Naive thymus-derived CD8-positive, alpha-beta T cell (primary cell): ENCODE results near the gene MACROD1. TPM values are rescaled to one million over a fixed set of nuclear protein-coding genes. Genes with fewer than 3 reads are reported as not detected.
A peak's percentile ranks its signal among the peaks of the same experiment; 100 is the strongest.

Experiments
- ATAC-seq, 2 donors: fragments of 150-1000 bp; cut with Tn5 transposase in 1 of 2; sonication (Bioruptor Pico), chemical (Tn5 transposase) in 1 of 2; 1 replicate in 1 of 2; 2 replicates in 1 of 2; pipeline ENCODE4 v1.10.0; 2021; ENCODE audit warnings: mild to moderate bottlenecking in 2 of 2, moderate library complexity in 2 of 2
- POLR2A ChIA-PET: fragments of 350-600 bp; sonication (Branson Sonifier 250); formaldehyde crosslinking; loops from one replicate; lab custom pipeline; 2021; ENCODE audit warnings: antibody characterized with exemption; lab: Charles Lee
- DNase-seq, 10 donors: peaks; one replicate each; pipeline versions ENCODE4 v3.0.0 to v3.0.0-alpha.2; 2020 to 2022
- H3K27ac Mint-ChIP-seq, 10 donors: one replicate each; pipeline ENCODE4 v1.8.0; 2020 to 2022; ENCODE audit warnings: mild to moderate bottlenecking in 10 of 10, mixed read lengths in 10 of 10, moderate library complexity in 4 of 10, inconsistent platforms in 1 of 10
- H3K27me3 Mint-ChIP-seq, 5 donors: one replicate each; pipeline ENCODE4 v1.8.0; 2021 to 2022; ENCODE audit warnings: mixed read lengths in 5 of 5
- H3K36me3 Mint-ChIP-seq, 3 donors: one replicate each; pipeline ENCODE4 v1.8.0; 2020 to 2022; ENCODE audit warnings: mixed read lengths in 3 of 3, mild to moderate bottlenecking in 2 of 3, inconsistent platforms in 1 of 3
- H3K4me1 Mint-ChIP-seq, 4 donors: one replicate each; pipeline ENCODE4 v1.8.0; 2021 to 2022; ENCODE audit warnings: mixed read lengths in 4 of 4
- H3K4me3 Mint-ChIP-seq, 10 donors: one replicate each; pipeline ENCODE4 v1.8.0; 2020 to 2022; ENCODE audit warnings: mild to moderate bottlenecking in 10 of 10, mixed read lengths in 10 of 10, moderate library complexity in 6 of 10, inconsistent platforms in 1 of 10
- H3K9me3 Mint-ChIP-seq, 9 donors: one replicate each; pipeline ENCODE4 v1.8.0; 2020 to 2022; ENCODE audit warnings: mixed read lengths in 9 of 9, mild to moderate bottlenecking in 3 of 9, inconsistent platforms in 1 of 9, moderate library complexity in 1 of 9
- polyA plus RNA-seq, 3 donors: library from polyadenylated mRNA; unstranded; fragments of 300-500 nt; fragmentation: Illumina TruSeq; gene quantifications; one replicate each; pipeline ENCODE4 v1.2.3, GENCODE V29; 2021
- total RNA-seq, 8 experiments: library from RNA in 2 of 8; stranded (reverse) in 2 of 8; gene quantifications; one replicate each; pipeline ENCODE4 v1.2.3 and lab custom pipeline; 2021 to 2026

MACROD1 gene
- total and polyA plus RNA-seq, 5 experiments from 2014 or later = 7.3 to 14.4 (median 10.8) TPM

DNA sequence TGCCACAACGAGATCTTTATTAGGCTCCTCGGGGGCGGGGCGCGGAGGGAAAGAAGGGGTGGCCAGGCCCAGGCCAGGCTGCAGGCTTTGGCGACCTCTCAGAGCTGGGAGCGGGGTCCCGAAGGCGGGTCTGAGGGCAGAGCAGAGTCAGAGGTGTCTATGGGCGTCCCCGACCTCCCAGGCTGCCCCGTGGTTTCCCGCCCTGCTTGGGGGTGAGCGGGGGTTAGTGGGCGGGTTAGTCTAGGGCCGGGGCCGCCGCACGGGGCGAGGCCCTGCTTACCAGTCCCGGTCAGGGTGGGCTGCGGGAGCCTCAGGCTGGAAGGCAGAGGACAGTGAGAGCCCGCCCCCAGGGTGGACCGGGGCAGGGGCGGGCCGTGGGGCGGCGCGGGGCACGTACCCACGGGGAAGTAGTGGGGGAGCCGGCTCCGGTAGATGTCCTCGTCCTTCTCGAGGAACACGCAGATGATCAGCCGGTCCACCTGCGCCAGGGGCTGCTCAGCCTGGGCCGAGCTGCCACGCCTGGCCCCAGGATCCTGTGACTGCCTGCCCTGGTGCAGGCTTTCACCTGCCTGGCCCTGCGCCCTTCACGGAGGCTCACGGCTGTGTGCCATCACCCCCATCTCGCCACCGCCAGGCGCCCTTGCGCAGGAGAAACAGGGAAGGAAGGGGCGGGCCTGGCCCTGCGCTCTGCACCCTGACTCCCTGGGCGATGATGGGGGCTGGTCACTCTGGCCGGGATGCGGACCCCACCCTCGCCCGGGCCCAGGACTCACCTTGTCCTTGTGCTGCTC is 167.2 kb downstream of the MACROD1 start:
- Mint-ChIP-seq H3K27ac (peak overlapping the region in 3 of 10 donors; percentile 56 to 71 (median 59)), H3K27me3 (peaks cover 0 to 4% (median 0%) of the 10 kb centered on the region in 5 donors), H3K9me3 (no peaks in the 10 kb centered on the region), H3K4me3 (peak overlapping the region in 5 of 10 donors; percentile 26 to 66 (median 42)), H3K36me3 (peaks cover 0 to 46% (median 12%) of the 10 kb centered on the region in 3 donors), H3K4me1 (peaks cover 11 to 34% (median 23%) of the 10 kb centered on the region in 4 donors)
- POLR2A ChIA-PET = interaction anchor here (0.5 to 1.7 kb wide), 4 partner anchors 12 to 151 kb away, joined by 3 to 9 read pairs (median 4); partner anchors contain the start of gene OTUB1
- DNase-seq = peak in 1 of 10 donors; percentile 35
- no peak for ATAC-seq

GRCh38 chr11:63997801-63998337 is 168.0 kb downstream of the MACROD1 start:
- no peak for ATAC-seq
- peak overlapping the region in 5 of 10 donors; percentile 6 to 66 (median 14) for H3K4me3 Mint-ChIP-seq
- no peaks in the 10 kb centered on the region for H3K9me3 Mint-ChIP-seq
- DNase-seq = no peak
- peaks cover 0 to 4% (median 0%) of the 10 kb centered on the region in 5 donors for H3K27me3 Mint-ChIP-seq
- H3K27ac Mint-ChIP-seq = peak overlapping the region in 2 of 10 donors; percentile 40 to 71
- POLR2A ChIA-PET = interaction anchor here (0.6 to 1.7 kb wide), 3 partner anchors 11 to 234 kb away, joined by 4 to 9 read pairs (median 5); partner anchors contain the start of gene OTUB1
- peaks cover 0 to 52% (median 12%) of the 10 kb centered on the region in 3 donors for H3K36me3 Mint-ChIP-seq
- peaks cover 14 to 39% (median 25%) of the 10 kb centered on the region in 4 donors for H3K4me1 Mint-ChIP-seq

DNA sequence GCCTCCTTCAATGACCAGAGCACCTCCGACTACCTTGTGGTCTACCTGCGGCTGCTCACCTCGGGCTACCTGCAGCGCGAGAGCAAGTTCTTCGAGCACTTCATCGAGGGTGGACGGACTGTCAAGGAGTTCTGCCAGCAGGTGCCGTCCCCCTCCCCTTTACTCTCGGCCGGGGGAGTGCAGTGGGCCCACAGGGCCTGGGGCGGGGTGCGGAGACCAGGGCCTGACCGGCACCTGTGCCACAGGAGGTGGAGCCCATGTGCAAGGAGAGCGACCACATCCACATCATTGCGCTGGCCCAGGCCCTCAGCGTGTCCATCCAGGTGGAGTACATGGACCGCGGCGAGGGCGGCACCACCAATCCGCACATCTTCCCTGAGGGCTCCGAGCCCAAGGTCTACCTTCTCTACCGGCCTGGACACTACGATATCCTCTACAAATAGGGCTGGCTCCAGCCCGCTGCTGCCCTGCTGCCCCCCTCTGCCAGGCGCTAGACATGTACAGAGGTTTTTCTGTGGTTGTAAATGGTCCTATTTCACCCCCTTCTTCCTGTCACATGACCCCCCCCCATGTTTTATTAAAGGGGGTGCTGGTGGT is 168.7 kb downstream of the MACROD1 start:
- peak overlapping the region in 1 of 10 donors; percentile 71 for H3K27ac Mint-ChIP-seq
- DNase-seq (no peak), ATAC-seq (no peak)
- peaks cover 14 to 40% (median 25%) of the 10 kb centered on the region in 4 donors for H3K4me1 Mint-ChIP-seq
- H3K36me3 Mint-ChIP-seq = peaks cover 0 to 58% (median 12%) of the 10 kb centered on the region in 3 donors
- H3K9me3 Mint-ChIP-seq = no peaks in the 10 kb centered on the region
- H3K4me3 Mint-ChIP-seq = no peak overlapping the region
- peaks cover 0 to 4% (median 0%) of the 10 kb centered on the region in 5 donors for H3K27me3 Mint-ChIP-seq
- POLR2A ChIA-PET = interaction anchor here (0.6 to 1.7 kb wide), 2 partner anchors 10 to 234 kb away, joined by 4 to 9 read pairs; partner anchors contain the start of gene OTUB1

GRCh38 chr11:63996512-63996911 is 169.4 kb downstream of the MACROD1 start:
- DNase-seq (no peak), ATAC-seq (no peak)
- peaks cover 13 to 38% (median 24%) of the 10 kb centered on the region in 4 donors for H3K4me1 Mint-ChIP-seq
- peaks cover 0 to 65% (median 14%) of the 10 kb centered on the region in 3 donors for H3K36me3 Mint-ChIP-seq
- H3K27ac Mint-ChIP-seq = peak overlapping the region in 2 of 10 donors; percentile 48 to 49
- peaks cover 0 to 1% (median 0%) of the 10 kb centered on the region in 5 donors for H3K27me3 Mint-ChIP-seq
- no peak overlapping the region for H3K4me3 Mint-ChIP-seq
- POLR2A ChIA-PET = no interaction called here
- no peaks in the 10 kb centered on the region for H3K9me3 Mint-ChIP-seq

- H3K27me3 Mint-ChIP-seq = no peaks in the 10 kb centered on the region
- POLR2A ChIA-PET = no interaction called here
- no peak for ATAC-seq
- peaks cover 15 to 41% (median 28%) of the 10 kb centered on the region in 4 donors for H3K4me1 Mint-ChIP-seq
- no peaks in the 10 kb centered on the region for H3K9me3 Mint-ChIP-seq
- peak overlapping the region in 1 of 10 donors; percentile 41 for H3K27ac Mint-ChIP-seq
- DNase-seq = no peak
- peaks cover 0 to 87% (median 14%) of the 10 kb centered on the region in 3 donors for H3K36me3 Mint-ChIP-seq
- no peak overlapping the region for H3K4me3 Mint-ChIP-seq
Observed at GRCh38 chr11:63993993-63994392, 171.9 kb downstream of the MACROD1 start.

DNA sequence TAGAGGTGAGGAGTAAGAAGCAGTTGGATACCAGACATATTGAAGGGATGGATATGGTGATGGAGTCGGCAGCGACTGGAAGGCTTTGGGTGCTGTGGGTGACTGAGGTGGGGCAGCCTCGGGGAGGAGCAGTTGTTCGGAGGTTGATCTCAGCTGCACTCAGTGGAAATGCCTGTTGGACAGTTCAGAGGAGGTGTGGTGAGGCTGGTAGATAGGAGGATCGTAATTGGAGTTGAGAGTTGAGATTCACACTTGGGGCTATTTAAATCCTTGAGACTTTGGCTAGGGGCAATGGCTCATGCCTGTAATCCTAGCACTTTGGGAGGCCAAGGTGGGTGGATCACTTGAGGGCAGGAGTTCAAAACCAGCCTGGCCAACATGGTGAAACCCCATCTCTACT is 172.8 kb downstream of the MACROD1 start:
- Mint-ChIP-seq H3K4me3 (no peak overlapping the region), H3K4me1 (peaks cover 17 to 44% (median 30%) of the 10 kb centered on the region in 4 donors), H3K27ac (peak overlapping the region in 6 of 10 donors; percentile 5 to 72 (median 44)), H3K36me3 (peaks cover 0 to 92% (median 10%) of the 10 kb centered on the region in 3 donors), H3K27me3 (no peaks in the 10 kb centered on the region), H3K9me3 (no peaks in the 10 kb centered on the region)
- DNase-seq (no peak), ATAC-seq (no peak)
- POLR2A ChIA-PET = no interaction called here

- DNase-seq (no peak), ATAC-seq (no peak)
- Mint-ChIP-seq H3K27ac (peak overlapping the region in 1 of 10 donors; percentile 60), H3K27me3 (no peaks in the 10 kb centered on the region), H3K36me3 (peaks cover 0 to 79% (median 5%) of the 10 kb centered on the region in 3 donors), H3K9me3 (no peaks in the 10 kb centered on the region), H3K4me1 (peaks cover 17 to 47% (median 30%) of the 10 kb centered on the region in 4 donors), H3K4me3 (peak overlapping the region in 1 of 10 donors; percentile 29)
- POLR2A ChIA-PET = interaction anchor here (0.5 kb wide), 1 partner anchor 100 kb away, joined by 3 read pairs; no protein-coding TSS in a partner anchor
Observed at GRCh38 chr11:63991558-63991957, 174.4 kb downstream of the MACROD1 start.

DNA sequence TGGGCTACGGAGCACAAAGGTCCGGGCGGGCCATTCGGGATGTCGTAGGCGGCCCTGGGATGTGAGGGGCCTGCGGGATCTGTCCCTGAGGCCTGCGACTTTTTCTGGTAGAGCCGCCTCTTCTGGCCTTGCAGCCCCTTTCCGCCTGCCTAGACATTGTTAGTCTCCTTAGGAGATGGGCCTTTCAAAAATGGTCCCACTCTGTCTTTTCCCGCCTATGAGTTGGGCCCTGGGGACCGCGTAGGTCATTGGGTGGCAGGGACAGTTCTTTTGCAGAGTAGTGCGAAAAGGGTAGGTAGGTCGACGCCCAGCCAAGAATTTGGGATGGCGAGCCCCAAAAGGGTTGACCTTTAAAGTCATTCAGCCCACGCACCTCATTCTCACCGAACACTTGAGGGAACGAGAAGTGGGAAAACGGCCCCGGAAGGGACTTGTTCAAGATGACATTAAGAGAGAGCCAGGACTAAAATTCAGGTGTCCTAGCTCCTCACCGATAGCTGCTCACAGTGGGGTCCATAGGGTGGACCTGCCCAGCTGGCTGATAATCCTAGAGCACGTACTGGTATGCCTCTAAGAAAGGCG is 178.9 kb downstream of the MACROD1 start:
- POLR2A ChIA-PET = interaction anchor here (0.6 to 2.2 kb wide), 7 partner anchors 11 to 1435 kb away, joined by 3 to 15 read pairs (median 4); partner anchors contain the start of genes COX8A and STIP1
- peaks cover 21 to 44% (median 36%) of the 10 kb centered on the region in 4 donors for H3K4me1 Mint-ChIP-seq
- H3K9me3 Mint-ChIP-seq = no peaks in the 10 kb centered on the region
- peak overlapping the region in 9 of 10 donors; percentile 32 to 83 (median 66) for H3K27ac Mint-ChIP-seq
- H3K27me3 Mint-ChIP-seq = no peaks in the 10 kb centered on the region
- peak overlapping the region; percentile 45 to 99 (median 72) for H3K4me3 Mint-ChIP-seq
- ATAC-seq = no peak
- DNase-seq = no peak
- peaks cover 0 to 40% (median 2%) of the 10 kb centered on the region in 3 donors for H3K36me3 Mint-ChIP-seq

DNA sequence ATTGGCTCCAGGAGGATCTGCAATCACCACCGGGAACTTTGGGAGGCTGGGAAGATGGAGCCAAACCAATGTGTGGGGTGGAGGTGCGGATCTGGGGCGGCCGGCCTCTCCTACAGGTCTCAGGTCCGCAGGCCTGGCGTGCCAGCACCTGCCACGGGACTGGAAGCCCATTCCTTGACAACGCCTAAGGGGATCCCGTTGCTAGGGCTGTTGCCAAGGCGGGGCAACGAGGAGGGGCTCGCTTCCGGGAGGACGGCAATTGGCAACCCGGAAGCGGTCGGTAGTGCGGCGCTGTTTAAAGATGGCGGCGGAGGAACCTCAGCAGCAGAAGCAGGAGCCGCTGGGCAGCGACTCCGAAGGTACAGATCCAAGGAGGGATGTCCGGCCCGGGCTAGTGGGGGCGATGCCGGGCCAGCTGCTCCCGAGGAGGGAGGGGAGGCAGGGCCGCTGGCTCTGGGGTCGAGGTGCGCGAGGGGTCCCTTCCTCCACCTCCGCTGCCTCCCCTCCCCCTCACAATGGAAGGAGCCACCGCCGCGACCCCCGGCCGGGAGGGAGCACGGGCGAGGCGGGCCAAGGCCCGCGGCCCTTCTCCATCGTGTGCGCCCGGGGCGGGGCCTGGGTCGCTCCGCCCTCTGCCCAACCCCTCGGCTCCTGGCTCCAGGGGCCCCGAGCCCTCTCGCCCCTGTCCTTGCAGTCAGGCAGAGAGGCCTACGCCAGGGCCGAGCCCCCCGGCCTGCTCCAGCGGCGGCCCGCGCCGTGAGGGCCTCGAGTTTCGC is 179.6 kb downstream of the MACROD1 start, which contains the start of gene OTUB1:
OTUB1 (plus strand) TSS at position 283 of the 776 bp plus-strand sequence; CDS start at position 302, 19 bp downstream.
- POLR2A ChIA-PET = interaction anchor here (0.6 to 2.2 kb wide), 12 partner anchors 10 to 1434 kb away, joined by 3 to 15 read pairs (median 5); partner anchors contain the start of genes COX8A, PRDX5, RCOR2 and STIP1
- H3K36me3 Mint-ChIP-seq = peaks cover 0 to 33% (median 0%) of the 10 kb centered on the region in 3 donors
- no peaks in the 10 kb centered on the region for H3K27me3 Mint-ChIP-seq
- H3K27ac Mint-ChIP-seq = peak within 1 kb of the TSS; percentile 94 to 99 (median 99)
- H3K4me3 Mint-ChIP-seq = peak within 1 kb of the TSS; percentile 95 to 99 (median 98)
- DNase-seq (peak; percentile 75 to 93 (median 84)), ATAC-seq (peak; percentile 86 to 92)
- H3K4me1 Mint-ChIP-seq = peaks cover 19 to 41% (median 34%) of the 10 kb centered on the region in 4 donors
- no peaks in the 10 kb centered on the region for H3K9me3 Mint-ChIP-seq

DNA sequence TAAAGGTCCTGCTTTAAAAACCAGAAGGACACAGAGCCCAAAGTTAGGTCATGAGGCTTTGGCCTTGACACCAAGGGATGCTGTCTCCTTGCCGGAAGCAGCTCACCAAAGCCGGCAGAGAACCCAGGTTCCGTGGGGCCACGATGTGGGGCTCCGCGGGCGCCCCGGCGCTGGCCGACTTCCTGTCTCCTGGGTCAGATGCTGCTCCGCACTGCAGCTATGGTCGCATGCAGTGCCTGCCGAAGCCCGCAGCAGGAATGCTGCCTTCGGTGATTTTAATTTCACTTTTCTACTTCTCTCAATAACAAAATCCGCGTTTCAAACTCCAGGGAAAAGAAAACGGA is 180.1 kb downstream of the MACROD1 start:
- POLR2A ChIA-PET = interaction anchor here (0.5 to 2.2 kb wide), 13 partner anchors 9 to 1434 kb away, joined by 3 to 15 read pairs (median 6); partner anchors contain the start of genes COX8A, MARK2, PRDX5 and RCOR2
- H3K4me3 Mint-ChIP-seq = peak overlapping the region; percentile 95 to 99 (median 98)

GRCh38 chr11:63979426-63979825 is 186.5 kb downstream of the MACROD1 start:
- peaks cover 0 to 9% (median 2%) of the 10 kb centered on the region in 3 donors for H3K36me3 Mint-ChIP-seq
- H3K4me3 Mint-ChIP-seq = no peak overlapping the region
- POLR2A ChIA-PET = interaction anchor here (0.6 kb wide), 1 partner anchor 1563 kb away, joined by 8 read pairs; no protein-coding TSS in a partner anchor
- peaks cover 13 to 32% (median 26%) of the 10 kb centered on the region in 4 donors for H3K4me1 Mint-ChIP-seq
- no peaks in the 10 kb centered on the region for H3K27me3 Mint-ChIP-seq
- no peak for DNase-seq
- H3K27ac Mint-ChIP-seq = peak overlapping the region in 1 of 10 donors; percentile 27
- no peaks in the 10 kb centered on the region for H3K9me3 Mint-ChIP-seq
- ATAC-seq = no peak

More for the DNA sequence above, 180.1 kb downstream of the MACROD1 start:
- Mint-ChIP-seq H3K9me3 (no peaks in the 10 kb centered on the region), H3K4me1 (peaks cover 19 to 44% (median 35%) of the 10 kb centered on the region in 4 donors), H3K36me3 (peaks cover 0 to 28% (median 0%) of the 10 kb centered on the region in 3 donors), H3K27me3 (no peaks in the 10 kb centered on the region), H3K27ac (peak overlapping the region; percentile 94 to 99 (median 99))
- ATAC-seq (peak; percentile 89 to 91), DNase-seq (peak; percentile 50 to 83 (median 66))
